ENCODE measurements around the gene SCN1A.
"Not testable (repeated sequence)": the region's sequence is repeated elsewhere in the genome, so short reads cannot be mapped to it uniquely, and the experiment has no call there.

SCN1A gene

DNA sequence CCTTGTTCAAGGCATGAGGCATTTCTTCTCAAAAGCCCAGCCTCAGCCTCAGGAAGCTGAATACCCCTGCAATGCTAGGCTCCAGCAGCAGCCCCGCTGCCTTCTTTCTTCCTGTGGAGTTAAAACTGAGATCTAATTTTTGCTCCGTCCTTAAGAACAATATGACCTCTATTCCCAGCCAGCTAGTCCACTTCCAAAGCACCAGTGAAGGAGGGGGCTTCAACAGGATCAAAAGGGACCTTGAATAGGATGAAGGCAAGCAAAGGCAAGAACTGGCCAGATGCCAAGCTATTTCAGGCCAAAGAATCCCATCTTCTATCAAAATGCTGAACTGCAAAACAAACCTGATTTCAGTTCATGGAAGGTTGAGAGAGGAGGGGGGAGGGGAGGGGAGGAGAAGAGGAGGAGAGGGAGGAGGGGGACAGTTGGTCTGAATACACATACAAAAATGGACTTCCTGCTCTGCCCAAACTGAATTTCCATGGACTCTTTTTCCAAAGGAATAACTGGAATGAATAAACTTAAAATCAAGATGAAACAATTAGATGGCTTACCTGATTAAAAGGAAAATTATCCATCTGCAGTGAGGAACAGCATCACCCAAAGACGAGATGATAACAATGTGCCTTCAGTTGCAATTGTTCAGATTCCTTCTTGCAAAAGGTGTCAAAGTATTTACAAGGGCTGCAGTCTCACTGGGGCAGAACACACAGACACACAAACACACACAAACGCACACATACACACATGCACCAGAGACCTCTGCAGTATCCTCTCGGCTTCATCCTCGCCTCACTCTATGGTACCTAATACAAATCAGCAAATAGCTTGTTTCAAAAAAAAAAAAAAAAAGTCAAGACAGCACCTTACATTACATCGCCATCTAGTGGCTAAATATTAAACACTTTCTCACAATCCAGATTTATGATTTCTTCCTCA, at the start of gene SCN1A:
Gene SCN1A, minus strand, starts transcription at position 804 of the 939 bp plus-strand sequence. CDS start 54,399 bp downstream, outside the sequence.
- DNase-seq (ENCODE audit: low read depth) = peak; percentile 48

DNA sequence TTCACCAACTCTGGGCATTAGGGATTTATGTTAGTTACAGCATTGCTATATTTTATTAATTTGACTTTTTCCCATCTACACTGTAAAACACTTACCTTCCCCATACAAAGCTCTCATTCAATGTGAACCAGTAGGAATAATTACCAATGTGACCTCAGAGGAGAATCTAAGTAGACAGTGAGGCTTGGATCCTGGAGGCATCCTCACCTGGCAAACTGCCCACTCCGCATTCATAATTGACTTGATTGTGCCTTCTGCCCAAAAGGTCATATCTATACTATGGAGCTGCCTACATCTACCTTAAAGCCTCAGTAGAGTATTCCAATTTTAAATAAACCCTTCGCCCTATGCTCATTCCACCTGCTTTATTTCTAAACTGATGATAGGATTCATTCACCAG, 45.4 kb upstream of the SCN1A start:
- DNase-seq (ENCODE audit: low read depth) = no peak

DNA sequence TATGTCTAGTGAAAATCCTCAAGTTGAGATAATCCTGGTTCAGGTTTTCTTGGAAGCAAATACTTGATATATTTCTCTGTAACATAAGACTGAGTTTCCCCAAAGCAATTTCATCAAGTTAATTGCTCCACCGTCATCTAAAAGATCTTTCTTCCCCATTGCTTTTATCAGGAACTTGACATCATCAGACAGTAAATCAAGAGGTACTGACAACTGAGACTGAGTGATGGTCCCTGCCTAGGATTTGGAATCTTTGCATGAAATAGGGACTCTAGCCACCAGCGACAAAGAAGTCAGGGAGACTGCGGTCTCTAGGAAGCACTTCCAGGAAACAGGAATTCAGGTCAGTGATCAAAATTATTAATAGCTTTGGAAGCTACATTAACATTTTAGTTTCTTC, 43.4 kb upstream of the SCN1A start:
- no peak for DNase-seq (ENCODE audit: low read depth)

DNA sequence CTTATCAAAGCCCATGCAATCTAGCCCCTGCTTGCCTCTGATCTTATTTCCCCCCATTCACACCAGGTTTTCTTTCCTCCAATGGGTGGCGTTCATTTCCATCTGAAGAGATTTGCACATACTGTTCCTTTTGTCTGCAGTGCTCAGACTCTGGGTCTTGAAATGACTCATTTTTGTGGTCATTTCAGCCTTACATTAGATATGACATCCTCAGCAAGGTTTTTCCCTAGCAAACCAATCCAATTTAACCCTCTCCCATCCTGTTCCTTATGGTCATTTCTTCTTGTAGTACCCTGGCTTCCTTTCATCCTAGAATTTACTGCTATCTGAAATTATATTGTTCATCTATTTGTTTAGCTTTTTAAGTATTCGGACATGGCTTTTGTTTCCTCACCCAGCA, 42.5 kb upstream of the SCN1A start:
- peak; percentile 71 for DNase-seq (ENCODE audit: low read depth)

DNA sequence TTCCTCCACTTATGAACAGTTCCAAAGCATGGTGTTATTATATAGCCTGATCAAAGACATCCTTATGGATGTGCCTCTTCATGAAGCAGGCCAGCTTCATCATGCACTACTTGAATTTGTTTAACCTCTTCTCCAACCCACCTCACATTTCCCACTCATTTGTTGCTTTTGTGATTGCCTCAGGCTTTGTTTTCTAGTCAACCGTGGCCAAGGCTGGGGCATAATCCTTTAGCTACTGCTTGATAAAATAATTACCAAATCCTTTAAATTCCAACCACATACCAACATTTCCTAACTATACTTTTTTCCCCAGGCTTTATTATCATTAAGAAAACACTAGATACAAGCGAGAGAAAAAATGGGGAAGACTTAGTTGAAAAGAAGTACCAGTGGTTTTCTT, 39.6 kb upstream of the SCN1A start:
- DNase-seq (ENCODE audit: low read depth) = peak; percentile 64

DNA sequence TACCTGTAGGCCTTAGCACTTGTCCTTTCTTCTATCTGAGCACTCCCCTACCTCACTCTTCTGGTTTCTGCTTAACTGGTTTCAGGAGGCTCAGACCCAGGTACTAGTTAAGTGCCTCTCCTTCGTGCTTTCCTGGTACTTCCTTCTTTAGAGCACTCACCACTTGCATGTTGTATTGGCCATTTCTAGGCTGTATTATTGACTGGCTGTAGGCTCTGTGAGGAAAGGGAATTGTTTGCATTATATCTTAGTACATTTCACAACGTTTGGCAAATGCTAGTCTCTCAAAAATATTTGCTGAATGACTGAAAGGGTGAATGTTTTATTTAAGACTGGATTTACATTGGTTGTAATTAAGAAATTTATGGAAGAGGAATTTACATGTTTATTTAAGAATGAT, 36.0 kb upstream of the SCN1A start:
- peak; percentile 13 for DNase-seq (ENCODE audit: low read depth)

DNA sequence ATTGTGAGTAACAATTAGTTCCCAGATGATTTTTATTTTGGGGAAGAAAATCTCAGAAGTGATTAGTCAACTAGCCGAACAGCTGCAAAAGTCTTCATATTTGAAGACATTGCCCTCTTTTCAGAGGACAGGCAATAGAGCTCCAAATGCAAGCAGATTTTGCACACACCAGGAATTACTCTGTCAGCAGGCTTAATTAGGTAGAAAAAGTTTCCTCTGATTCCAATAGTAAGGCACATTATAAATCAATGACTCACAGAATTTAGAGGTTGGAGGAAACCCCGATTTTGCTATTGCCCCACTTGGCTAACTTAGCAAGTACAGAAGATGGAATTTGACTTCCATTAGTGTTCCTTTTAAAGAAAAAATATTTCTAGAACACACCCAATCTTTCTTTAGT, 30.7 kb upstream of the SCN1A start:
- no peak for DNase-seq (ENCODE audit: low read depth)

DNA sequence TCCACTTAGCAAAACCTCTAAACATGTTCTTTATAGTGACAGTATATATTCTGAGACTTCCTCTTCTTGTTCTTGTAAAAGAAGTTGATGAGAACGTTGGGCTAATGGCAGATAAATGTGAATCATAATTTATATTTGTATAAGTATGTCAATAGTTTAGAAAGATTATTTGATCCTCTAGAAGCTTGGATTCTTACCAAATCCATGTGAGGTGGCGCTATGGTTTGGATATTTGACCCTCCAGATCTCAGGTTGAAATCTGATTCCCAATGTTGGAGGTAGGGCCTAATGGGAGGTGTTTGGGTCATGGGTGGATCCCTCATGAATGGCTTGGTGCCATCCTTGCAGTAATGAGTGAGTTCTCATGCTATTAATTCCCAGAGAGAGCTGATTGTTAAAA, 29.8 kb upstream of the SCN1A start:
- DNase-seq (ENCODE audit: low read depth) = no peak

DNA sequence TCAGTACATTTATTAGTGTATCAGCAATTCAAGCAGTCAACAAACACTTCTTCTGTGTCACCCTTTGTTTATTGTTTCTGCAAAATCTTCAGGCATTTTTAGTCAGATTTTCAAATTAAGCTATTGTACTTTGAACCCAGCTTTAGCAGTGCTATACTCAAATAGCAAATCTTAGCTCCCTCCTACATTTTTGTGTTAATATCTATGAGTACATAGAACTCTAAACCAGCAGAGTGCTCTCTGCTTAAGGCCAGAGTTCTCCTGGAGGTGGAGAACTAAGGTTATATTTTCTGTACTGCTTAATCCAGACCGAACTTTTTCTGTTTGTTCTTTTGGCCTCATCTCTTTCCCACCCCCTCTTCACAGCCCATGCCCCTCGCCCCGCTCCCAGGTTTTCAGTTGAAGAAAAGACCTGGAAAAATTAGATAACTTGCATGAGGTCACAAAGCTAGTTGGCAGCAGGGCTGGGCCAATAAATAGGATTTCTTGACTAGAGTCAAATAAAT, 29.2 kb upstream of the SCN1A start:
- DNase-seq (ENCODE audit: low read depth) = no peak

DNA sequence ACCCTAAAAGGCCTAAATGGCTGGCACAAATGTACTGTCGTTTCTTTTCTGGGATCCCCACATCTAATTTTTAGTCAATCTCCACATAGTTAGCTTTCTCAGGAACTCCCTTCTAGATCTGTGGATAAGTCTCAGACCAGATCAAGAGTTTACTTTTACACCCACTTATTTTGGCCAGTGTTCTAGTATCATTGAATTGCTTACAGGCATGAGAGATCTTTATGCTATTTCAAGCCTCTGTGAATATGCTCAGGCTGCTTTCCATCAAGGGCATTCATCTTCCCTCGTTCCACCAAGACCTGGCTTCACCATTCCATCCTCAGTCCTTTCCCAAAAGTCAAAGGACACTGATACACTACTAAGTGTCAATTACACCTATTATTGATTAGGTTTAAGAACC, 27.8 kb upstream of the SCN1A start:
- DNase-seq (ENCODE audit: low read depth) = no peak

DNA sequence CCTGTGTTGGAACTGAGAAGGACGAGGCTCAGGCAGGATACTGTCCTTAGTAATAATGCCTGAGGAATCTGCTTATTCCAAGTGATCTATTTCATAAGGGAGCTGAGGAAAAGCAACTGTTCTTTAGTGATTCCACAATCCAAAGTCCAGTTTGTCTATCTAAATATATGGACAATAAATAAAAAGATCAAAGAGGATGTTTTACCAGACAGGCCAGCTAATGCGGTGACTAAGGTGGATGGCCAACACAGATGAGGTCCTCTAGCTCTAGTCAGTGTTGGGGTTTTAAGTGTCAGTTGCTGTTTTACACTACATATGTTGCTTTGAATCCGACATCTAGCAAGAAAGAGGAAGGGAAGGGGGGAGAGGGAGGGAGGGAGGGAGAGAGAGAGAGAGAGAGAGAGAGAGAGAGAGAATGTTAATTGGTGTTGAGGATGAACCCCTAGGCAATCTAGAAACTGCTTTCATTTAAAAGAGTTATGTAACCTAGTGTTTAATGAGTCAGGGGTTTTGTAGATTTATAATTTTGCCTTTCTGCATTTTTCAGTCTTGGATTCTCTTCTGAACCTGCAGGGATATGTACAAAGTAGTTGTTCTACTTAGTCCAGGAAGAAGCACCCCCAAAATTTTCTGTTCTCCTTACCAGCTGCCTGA, 27.0 kb upstream of the SCN1A start:
- no peak for DNase-seq (ENCODE audit: low read depth)

DNA sequence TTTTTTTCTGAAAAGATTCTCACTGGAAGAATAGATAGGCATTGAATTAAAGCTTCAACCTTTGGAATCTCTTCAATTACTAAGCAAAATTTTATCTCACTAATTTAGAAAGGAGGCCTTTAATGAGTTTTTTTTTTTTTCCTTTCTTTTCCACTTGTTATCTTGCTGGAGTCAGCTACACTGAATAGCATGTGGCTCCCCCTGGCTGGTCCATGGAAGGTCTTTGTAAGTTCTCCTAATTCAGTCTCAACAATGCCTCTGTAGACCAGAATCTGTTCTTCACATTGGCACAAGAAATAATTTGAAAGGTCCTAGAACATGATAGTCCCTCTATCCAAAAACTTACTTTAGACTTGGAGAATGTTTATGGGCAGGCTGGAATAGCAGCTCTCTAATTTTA, 24.2 kb upstream of the SCN1A start:
- no peak for DNase-seq (ENCODE audit: low read depth)

DNA sequence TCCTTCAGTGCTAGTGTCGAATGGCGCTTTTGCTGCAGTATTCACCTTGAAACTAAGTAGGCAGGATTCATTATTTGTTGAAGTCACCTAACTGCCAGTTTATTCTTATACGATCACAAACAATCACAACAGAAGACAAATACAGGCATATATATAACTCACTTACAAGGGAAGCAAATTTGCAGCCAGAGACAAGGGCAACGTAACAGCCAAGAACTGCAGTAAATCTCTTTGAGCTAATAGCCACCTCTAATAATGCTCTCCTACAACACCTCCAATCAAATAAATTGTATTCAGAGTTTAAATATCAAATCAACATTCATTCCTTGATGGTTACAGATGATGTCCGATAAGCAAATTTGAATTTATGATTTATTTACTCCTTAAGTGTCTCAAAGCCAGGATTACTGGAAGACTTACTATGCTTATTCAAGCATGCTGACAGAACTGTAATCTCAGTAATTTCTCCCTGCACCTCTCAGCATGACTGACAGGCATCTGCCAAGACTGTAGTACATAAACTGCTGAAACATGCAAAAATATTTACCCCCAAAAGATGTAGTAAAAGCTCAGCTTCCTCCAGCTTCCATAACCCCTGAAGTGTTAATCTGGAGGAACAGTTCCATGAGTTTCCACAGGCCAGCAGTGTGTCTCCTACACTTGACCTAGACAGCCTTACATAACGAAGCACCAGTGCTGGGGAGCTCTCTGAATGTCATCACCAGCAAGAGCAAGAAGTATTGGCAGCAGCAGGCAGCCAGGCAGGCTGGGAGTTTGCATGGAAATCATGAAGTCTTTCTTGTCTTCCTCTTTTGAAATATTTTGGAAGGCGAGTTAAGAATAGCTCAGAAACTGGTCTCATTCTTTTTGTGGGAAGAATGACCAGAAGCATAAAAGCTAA, 20.9 kb upstream of the SCN1A start:
- DNase-seq (ENCODE audit: low read depth) = no peak

DNA sequence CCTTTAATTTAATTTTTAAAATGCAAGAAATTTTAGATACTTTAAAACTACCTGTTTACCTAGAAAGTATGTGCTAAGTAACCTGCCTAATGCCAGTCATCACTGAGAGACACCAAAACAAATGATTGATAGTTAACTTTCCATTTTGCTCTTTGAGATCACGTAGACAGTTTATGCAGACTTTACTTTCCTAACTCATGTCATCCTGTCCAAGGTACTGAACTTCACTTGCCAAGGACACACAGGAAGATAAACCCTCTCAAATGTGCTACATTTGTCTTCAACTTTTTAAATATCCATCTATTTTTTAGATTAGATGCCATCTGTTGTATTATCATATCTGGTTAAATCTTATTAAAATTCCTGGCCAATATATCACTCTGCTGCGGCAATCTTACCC, 20.1 kb upstream of the SCN1A start:
- peak; percentile 30 for DNase-seq (ENCODE audit: low read depth)

DNA sequence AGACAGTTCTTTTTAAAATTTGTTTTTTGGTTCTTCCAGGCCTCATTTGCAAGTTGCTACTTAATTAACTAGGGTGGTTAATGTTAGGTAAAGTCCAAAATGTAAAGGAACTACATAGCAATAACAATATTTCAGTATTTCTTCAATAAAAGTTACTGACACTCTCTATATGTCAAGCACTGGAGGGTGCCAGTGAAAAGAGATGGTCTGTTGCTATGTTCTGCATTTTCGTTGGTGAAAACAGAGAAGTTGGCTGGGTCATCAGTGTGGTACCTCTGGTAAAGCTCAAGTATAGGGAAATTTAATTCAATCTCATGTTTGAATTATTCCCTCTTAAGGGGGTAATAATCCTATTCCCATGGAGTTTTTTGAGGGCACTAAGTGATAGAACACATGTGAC, 16.3 kb upstream of the SCN1A start:
- no peak for DNase-seq (ENCODE audit: low read depth)

DNA sequence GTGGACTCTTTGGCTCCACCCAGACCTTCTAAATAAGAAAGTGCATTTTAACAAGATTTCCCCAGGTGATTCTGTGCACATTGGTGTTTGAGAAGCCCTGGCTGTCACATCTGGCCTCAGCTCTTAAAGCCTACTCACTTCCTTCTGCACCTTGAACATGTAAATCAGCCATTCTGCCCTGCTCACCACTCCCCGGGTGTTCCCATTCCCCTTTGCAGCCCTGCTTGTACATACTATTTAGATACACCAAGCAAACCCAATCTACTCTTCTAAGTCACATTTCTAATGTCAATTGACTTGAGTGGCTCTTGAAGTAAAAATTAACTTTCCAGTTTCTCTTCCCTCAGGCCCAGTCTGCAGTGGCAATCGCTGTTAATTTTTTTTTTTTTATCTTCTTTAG, 13.1 kb upstream of the SCN1A start:
- no peak for DNase-seq (ENCODE audit: low read depth)

DNA sequence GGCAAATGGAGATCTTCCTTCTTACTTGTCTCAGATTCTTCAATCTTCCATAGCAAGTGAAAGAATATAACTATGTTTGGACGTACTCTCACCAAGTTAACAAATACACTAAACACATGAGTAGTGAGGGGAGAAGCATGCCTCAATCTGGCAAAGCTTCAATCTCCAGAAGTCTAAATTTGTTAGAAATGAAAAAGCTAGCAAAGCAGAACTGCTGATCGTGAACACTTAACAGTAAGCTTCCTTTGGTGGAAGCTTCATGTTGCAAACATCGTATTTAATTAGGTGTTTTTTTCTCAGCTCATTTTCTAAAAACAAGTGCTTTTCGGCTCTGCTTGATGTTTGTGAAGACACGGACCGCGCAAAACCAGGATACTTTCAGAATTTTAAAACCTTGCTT, 12.7 kb upstream of the SCN1A start:
- no peak for DNase-seq (ENCODE audit: low read depth)

DNA sequence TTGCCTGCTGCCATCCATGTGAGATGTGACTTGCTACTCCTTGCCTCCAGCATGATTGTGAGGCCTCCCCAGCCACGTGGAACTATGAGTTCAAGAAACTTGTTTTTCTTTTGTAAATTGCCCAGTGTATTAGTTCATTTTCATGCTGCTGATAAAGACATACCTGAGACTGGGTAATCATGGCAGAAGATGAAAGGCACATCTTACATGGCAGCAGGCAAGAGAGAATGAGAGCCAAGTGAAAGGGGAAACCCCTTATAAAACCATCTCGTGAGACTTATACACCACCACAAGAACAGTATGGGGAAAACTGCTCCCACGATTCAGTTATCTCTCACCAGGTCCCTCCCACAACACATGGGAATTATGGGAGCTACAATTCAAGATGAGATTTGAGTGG, 11.7 kb upstream of the SCN1A start:
- DNase-seq (ENCODE audit: low read depth) = not testable (repeated sequence)

DNA sequence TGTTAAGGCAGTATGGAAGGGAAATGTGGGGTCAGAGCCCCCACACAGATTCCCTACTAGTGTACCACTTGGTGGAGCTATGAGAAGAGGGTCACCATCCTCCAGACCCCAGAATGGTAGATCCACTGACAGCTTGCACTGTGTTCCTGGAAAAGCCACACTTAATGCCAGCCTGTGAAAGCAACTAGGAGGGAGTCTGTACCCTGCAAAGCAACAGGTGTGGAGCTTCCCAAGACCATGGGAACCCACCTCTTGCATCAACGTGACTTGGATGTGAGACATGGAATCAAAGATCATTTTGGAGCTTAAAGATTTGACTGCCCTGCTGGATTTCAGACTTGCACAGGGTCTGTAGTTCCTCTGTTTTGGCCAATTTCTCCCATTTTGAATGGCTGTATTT, 10.8 kb upstream of the SCN1A start:
- DNase-seq (ENCODE audit: low read depth) = no peak

DNA sequence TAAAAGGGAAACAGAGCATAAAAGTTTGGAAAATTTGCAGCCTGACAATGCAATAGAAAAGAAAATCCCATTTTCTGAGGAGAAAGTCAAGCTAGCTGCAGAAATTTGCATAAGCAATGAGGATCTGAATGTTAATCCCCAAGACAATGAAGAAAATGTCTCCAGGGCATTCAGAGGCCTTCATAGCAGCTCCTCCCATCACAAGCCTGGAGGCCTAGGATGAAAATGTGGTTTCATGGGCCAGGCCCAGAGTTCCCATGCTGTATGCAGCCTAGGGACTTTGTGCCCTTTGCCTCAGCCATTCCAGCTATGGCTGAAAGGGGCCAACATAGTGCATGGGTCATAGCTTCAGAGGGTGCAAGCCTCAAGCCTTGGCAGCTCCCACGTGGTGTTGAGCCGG, 10.3 kb upstream of the SCN1A start:
- DNase-seq (ENCODE audit: low read depth) = no peak

DNA sequence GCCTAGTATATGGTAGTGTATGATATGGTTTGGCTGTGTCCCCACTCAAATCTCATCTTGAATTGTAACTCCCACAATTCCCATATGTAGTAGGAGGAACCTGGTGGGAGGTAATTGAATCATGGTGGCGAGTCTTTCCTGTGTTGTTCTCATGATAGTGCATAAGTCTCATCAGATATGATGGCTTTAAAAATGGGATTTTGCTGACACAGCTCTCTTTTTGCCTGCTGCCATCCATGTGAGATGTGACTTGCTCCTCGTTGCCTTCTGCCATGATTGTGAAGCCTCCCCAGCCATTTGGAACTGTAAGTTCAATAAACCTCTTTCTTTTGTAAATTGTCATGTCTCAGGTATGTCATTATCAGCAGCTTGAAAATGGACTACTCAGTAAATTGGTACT, 9.5 kb upstream of the SCN1A start:
- no peak for DNase-seq (ENCODE audit: low read depth)

DNA sequence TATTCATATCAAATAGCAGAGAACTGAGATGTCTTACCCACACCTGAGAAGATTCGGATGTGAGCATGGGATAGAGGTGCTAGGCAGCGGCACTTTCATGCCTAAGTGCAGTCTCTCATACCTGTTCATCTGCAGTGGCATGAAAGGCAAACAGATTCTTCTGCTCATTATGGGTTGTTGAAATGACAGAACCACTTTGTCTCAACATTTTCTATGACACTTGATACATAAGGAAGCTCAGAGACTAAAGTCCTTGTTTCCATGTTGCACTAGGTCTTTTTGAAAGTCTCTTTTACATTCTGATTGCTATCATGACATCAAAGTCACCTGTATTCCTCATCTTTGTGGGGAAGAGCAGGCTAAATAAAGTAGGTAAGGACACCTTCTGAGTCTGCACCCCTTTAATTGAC, 8.0 kb upstream of the SCN1A start:
- no peak for DNase-seq (ENCODE audit: low read depth)

All from amniotic epithelial cell (primary cell).